22Rv1 (cell line): ENCODE results near the gene PHACTR1.

Source experiments
- H3K27ac ChIP-seq: fragments of 450-650 bp; 2 replicates; pipeline ENCODE4 v1.5.1; 2017
- ZFX ChIP-seq: fragments of 450-650 bp; IDR thresholded peaks from 2 replicates; pipeline ENCODE4 v1.6.1; 2017; ENCODE audit warnings: antibody characterized with exemption, borderline replicate concordance
- TF ChIP-seq, protein P1 (sequence below): fragments of 450-650 bp; IDR thresholded peaks from 2 replicates; pipeline ENCODE4 v1.5.1; 2017; ENCODE audit warnings: mild to moderate bottlenecking

PHACTR1 gene

DNA sequence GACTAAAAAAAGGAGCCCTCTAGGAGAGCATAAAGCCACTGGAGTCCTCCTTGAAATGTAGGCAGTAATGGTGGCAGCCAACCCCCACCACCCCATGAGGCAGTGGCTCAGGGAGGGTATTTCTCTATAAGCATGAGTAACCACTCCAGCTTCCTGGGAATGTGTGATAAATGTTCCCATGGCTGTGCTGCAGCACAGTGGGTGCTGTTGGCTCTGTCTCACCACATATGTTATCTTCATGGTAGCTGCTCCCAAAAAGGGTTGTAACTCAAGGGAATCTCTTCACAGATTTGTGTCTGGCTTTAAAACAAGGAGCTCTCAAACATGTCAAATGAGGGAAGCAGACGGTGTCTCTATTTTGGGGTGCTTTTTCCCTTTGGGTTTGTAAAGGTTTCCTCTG is 7.5 kb upstream of the PHACTR1 start:
- TF ChIP-seq, protein P1, sequence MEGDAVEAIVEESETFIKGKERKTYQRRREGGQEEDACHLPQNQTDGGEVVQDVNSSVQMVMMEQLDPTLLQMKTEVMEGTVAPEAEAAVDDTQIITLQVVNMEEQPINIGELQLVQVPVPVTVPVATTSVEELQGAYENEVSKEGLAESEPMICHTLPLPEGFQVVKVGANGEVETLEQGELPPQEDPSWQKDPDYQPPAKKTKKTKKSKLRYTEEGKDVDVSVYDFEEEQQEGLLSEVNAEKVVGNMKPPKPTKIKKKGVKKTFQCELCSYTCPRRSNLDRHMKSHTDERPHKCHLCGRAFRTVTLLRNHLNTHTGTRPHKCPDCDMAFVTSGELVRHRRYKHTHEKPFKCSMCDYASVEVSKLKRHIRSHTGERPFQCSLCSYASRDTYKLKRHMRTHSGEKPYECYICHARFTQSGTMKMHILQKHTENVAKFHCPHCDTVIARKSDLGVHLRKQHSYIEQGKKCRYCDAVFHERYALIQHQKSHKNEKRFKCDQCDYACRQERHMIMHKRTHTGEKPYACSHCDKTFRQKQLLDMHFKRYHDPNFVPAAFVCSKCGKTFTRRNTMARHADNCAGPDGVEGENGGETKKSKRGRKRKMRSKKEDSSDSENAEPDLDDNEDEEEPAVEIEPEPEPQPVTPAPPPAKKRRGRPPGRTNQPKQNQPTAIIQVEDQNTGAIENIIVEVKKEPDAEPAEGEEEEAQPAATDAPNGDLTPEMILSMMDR, result no peak
- no peak for TF ChIP-seq ZFX
- H3K27ac ChIP-seq, result no peak overlapping the region

DNA sequence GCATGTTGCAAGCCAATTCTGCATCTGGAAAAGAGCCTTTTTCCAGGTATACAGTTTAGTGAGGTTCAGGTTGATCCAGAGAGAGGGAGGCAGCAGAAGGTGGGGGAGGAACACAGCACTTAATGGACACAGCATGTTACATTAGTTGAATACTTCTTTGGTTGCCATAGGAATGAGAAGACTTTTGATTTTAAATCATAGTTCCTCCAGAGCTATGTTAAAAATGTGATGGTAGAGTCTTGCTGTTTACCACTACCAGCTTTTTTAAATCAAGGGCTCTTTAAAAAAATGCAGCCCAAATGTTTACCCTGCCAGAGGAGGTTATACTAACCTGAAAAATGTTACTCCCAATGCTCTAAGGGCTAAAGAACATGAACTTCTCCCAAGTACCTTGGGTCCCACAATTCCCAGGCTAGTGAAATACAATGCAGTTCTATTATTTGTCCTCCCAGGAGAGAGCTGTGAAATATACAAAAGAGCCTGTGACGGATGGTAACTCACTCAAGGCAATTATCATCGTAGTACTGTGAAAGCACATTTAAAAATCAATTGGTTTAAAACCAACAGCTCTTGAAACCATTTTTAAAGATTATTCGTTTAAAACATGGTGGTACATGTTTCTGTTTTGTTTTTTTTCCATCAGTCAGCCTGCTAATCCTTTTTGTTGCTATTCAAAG is 6.9 kb upstream of the PHACTR1 start:
- H3K27ac ChIP-seq, result no peak overlapping the region
- TF ChIP-seq, protein P1, result no peak
- no peak for TF ChIP-seq ZFX

DNA sequence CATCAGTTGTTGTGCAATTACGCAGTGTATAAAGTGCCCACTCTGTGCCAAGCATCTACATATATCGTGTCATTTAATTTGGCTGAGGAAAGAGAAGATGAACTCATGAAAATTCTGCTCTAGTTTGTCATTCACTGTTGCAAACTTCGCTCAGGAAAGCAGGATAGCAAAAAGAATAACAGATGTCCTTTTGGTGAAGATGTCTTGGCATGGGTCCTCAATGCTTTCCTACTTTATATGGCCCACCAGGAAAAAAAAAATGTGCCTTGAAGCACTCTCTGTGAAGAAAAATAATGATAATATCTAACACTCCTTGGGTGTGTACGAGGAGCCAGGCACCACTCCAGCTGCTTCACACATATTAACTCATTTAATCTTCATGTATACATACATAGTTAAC is 5.6 kb upstream of the PHACTR1 start:
- TF ChIP-seq, protein P1, result no peak
- no peak for TF ChIP-seq ZFX
- no peak overlapping the region for H3K27ac ChIP-seq

DNA sequence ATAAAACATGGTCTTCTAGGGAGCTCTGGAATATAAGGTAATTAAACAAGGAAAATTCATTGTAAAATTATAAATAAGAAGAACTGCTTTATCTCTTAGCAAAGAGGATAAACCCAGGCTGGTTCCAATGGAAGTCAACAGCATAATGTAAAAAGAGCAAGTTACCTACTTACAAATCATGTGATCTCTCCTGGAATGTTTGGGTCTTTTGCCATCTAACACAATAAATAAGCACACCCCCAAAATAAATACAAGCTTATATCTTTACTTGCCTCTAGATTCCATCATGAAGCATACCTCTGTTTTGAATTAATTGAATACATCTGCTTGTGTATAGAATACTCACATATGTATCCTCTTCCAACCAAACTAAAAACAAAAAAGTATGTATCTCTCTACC is 2.5 kb upstream of the PHACTR1 start:
- TF ChIP-seq ZFX, result no peak
- TF ChIP-seq, protein P1, result no peak
- no peak overlapping the region for H3K27ac ChIP-seq

DNA sequence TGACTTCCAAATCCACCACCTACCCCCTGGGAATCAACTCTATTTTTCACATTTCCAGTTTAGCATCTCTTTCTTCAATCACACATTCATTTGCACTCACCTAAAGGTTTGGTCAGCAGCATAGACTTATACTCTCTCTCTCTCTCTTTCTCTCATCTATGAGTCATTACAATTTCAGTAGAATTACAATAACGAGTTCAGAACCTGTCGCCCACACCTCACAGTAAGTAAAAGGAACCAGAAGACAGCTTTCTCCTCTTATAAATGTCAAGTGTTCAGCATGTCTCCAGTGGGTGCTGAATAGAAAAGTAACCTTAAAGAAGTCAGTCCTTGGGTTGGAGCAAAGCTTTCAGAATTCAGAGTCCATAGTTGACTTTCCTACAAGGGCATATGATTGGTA is 1.1 kb upstream of the PHACTR1 start:
- H3K27ac ChIP-seq, result no peak overlapping the region
- no peak for TF ChIP-seq ZFX
- TF ChIP-seq, protein P1, result no peak

DNA sequence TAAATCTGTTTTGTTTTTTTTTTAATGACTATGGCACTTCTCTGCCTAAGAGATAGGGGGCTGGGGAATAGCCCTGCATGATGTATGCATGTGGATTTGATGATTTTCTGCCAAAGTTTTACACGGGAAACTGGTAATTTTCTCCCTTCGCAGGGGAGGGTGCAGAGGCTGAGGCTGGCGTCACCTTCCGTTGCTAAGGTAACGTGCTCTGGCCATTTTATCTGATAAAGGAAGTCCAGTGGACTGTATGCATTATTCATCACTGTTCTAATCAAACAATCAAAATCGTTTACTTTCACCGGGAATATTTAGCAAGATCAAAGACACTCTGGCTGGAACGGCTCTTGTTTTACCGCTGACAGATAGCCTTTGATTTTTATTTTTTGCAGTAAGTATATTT is 789 bp downstream of the PHACTR1 start:
- TF ChIP-seq, protein P1, result no peak
- TF ChIP-seq ZFX, result no peak
- no peak overlapping the region for H3K27ac ChIP-seq

DNA sequence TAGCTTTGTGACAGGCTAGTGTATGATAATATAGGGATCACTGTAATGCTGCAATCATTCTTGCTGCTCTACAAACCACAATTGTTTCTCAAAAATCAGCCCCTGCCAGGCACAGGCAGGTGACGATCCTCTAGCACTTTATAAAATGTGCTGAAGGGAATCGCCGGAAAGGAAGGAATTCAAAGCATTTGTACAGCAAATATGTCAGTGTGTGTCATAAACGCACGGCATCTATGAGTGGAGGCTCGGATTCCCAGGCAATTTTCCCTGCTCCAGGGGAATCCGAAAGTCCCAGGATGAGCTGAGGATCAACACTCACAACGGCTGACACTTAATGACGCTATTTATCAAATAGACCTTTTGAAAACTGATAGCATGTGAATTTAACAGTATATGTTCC is 1.4 kb downstream of the PHACTR1 start:
- H3K27ac ChIP-seq, result no peak overlapping the region
- TF ChIP-seq, protein P1, result no peak
- no peak for TF ChIP-seq ZFX
